Epithelial cell of proximal tubule (primary cell): ENCODE data around the gene KCP. TPM values are rescaled to one million over a fixed set of nuclear protein-coding genes. Genes with fewer than 3 reads are reported as not detected.

Experiments used
- DNase-seq: peaks from one replicate; pipeline ENCODE4 v3.0.0-alpha.2; 2011; ENCODE audit warnings: low read depth
- H3K4me3 ChIP-seq: 2 replicates; pipeline ENCODE4 v1.5.1; 2011; ENCODE audit warnings: low read depth, mild to moderate bottlenecking, low read length
- total RNA-seq: library from RNA; depleted of rRNA; stranded (reverse); fragments of >200 nt; gene quantifications from 2 replicates; pipeline ENCODE4 v1.2.3, GENCODE V29; 2015
- TF ChIP-seq, protein P1 (sequence below): conservative IDR thresholded peaks from 2 replicates; pipeline ENCODE4 v1.5.1; 2012; ENCODE audit warnings: low read depth, mild to moderate bottlenecking, low read length

KCP gene
- total RNA-seq, 1 donor from 2014 or later: 5.2 TPM

DNA sequence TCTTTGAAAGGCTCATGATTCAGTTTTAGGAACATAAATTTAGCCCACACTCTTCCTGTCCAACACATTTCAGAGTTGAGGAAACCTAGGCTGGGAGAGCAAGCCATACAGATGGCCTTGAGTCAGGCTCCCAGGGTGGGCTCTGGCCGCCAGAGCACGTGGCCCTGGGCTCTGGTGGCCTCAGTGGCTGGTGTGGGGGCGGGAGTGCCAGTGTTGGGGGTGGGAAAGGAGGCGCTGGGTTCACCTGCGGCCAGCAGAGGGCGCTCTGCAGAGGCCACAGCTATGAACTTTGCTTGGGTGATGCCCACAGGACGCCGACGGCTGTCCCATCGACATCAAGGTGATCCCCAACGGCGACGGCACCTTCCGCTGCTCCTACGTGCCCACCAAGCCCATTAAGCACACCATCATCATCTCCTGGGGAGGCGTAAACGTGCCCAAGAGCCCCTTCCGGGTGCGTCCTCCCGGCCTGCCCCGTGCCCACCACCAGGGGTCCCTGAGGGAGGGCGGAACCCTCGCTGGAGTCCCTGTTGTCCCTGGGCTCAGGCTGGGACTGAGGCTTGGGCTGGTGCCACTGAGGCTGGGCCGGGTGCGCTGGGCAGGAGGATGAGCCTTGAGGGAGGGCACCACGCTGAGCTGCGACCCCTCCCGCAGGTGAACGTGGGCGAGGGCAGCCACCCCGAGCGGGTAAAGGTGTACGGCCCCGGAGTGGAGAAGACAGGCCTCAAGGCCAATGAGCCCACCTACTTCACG lies 68.4 kb downstream of the KCP start:
- TF ChIP-seq, protein P1, sequence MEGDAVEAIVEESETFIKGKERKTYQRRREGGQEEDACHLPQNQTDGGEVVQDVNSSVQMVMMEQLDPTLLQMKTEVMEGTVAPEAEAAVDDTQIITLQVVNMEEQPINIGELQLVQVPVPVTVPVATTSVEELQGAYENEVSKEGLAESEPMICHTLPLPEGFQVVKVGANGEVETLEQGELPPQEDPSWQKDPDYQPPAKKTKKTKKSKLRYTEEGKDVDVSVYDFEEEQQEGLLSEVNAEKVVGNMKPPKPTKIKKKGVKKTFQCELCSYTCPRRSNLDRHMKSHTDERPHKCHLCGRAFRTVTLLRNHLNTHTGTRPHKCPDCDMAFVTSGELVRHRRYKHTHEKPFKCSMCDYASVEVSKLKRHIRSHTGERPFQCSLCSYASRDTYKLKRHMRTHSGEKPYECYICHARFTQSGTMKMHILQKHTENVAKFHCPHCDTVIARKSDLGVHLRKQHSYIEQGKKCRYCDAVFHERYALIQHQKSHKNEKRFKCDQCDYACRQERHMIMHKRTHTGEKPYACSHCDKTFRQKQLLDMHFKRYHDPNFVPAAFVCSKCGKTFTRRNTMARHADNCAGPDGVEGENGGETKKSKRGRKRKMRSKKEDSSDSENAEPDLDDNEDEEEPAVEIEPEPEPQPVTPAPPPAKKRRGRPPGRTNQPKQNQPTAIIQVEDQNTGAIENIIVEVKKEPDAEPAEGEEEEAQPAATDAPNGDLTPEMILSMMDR: peak; percentile 65
- no peak for DNase-seq
- no peak overlapping the region for H3K4me3 ChIP-seq

DNA sequence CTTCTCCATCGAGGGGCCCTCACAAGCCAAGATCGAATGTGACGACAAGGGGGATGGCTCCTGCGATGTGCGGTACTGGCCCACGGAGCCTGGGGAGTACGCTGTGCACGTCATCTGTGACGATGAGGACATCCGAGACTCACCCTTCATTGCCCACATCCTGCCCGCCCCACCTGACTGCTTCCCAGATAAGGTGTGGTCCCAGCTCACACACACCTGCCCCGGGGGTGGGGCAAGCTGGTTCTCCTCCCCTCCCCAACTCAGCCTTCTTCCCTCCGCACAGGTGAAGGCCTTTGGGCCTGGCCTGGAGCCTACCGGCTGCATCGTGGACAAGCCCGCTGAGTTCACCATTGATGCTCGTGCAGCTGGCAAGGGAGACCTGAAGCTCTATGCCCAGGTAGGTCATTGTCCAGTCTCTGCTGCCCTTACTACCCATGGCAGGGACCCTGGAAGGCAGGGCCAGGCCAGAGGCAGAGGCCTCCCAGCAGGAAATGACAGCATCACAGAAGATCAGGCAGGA lies 69.3 kb downstream of the KCP start:
- H3K4me3 ChIP-seq: no peak overlapping the region
- no peak for DNase-seq
- TF ChIP-seq, protein P1: no peak

DNA sequence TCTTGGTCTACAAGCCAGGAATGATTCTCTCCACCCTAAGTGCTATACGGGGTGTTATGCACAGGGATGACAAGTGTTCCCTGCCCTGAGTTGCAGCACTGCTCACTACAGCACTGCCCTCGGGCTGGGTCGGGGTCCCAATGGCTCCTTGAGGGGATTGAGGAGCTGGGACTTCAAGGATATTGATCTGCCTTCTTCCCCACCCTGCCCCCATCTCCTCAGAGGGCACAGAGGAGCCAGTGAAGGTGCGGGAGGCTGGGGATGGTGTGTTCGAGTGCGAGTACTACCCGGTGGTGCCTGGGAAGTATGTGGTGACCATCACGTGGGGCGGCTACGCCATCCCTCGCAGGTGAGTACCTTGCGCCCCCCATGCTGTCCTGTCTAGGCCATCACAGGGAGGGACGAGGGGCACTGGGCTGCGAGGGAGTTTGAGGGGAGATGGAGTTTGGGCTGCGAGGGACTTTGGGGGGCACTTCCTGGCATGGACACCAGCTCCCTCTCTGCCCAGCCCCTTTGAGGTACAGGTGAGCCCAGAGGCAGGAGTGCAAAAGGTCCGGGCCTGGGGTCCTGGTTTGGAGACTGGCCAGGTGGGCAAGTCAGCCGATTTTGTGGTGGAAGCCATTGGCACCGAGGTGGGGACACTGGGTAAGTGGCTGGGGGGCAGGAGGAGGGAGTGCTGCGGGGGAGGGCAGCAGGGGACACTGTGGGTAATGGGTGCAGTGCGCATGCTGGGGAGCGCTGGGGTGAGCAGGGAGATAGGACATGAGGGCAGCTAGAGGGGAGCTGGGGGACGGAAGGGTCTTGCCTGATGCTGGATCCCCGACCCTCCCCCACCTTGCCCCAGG lies 70.0 kb downstream of the KCP start:
- DNase-seq: no peak
- no peak overlapping the region for H3K4me3 ChIP-seq
- TF ChIP-seq, protein P1: no peak

DNA sequence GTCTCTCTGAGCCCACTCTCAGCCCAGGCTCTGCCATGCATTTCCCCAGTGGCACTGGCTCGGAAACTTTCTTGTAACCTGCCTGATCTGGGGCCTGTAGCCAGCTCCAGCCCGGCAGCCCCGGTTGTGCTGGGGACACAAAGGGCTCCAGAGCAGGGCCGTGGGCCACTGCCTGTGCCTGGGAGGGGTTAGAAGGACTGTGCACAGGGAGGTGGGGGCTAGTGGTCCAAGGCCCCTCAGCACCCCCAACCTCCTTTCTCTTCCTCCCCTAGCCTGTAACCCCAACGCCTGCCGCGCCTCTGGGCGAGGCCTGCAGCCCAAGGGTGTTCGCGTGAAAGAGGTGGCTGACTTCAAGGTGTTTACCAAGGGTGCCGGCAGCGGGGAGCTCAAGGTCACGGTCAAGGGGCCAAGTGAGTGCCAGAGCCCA lies 70.7 kb downstream of the KCP start:
- TF ChIP-seq, protein P1: no peak
- DNase-seq: no peak
- H3K4me3 ChIP-seq: no peak overlapping the region

DNA sequence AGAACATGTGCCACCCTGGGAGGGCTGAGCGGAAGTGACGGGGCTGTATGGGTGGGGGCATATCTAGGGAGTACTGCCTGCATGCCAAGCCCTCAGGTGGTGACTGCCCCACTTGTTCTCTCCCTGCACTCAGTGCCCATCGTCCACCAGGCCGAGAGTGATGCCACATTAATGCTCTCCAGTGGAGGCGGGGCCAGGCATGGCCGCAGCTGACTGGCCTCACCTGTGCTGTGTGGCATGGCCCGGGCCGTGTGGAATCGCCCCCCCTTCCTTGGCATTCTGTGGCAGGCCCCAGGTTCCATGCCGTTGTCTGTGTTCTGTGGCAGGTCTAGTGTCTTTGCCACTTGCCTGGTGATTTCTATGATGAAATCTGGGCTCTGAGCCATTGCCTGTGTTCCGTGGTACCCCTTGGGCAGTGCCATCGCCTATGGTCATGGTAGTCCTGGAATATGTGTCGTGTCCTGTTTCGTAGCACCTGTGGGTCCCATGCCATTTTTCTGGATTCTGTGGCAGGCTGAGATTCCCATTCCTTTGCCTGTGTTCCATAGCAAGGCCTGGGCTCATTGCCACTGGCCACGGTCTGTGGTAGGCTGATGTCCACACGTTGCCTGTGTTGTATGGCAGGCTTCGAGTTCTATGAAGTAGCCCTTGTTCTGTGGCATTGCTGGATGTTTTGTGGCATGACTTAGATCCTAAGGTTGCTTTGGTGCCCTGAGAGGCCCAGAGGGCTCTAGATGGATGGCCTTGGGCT lies 71.4 kb downstream of the KCP start:
- no peak overlapping the region for H3K4me3 ChIP-seq
- DNase-seq: no peak

More for the DNA sequence above, 71.4 kb downstream of the KCP start:
- TF ChIP-seq, protein P1: no peak
